Suprapubic skin (tissue), 4 donors: ENCODE data around the gene KRTAP9-4.
"Not testable (repeated sequence)": the region's sequence is repeated elsewhere in the genome, so short reads cannot be mapped to it uniquely, and the experiment has no call there.

Experiments used
- CTCF ChIP-seq, 2 donors: fragments of 200-600 bp in 1 of 2; fragments of 450-650 bp in 1 of 2; sonication (generic) in 1 of 2; IDR thresholded peaks; one replicate each; pipeline ENCODE4 v1.5.1; 2016 to 2019; ENCODE audit warnings: antibody characterized with exemption in 2 of 2, mild to moderate bottlenecking in 1 of 2, moderate library complexity in 1 of 2
- EP300 ChIP-seq: sonication (generic); formaldehyde crosslinking; IDR thresholded peaks from one replicate; pipeline ENCODE4 v1.6.1; 2017; ENCODE audit warnings: antibody characterized with exemption
- POLR2A ChIP-seq, 2 donors: fragments of 450-650 bp; IDR thresholded peaks; one replicate each; pipeline ENCODE4 v1.6.1; 2017; ENCODE audit warnings: antibody characterized with exemption in 2 of 2, mild to moderate bottlenecking in 2 of 2, moderate library complexity in 2 of 2
- POLR2AphosphoS5 ChIP-seq, 3 donors: sonication (generic); formaldehyde crosslinking; IDR thresholded peaks; one replicate each; pipeline ENCODE4 v1.6.1; 2017; ENCODE audit warnings: antibody characterized with exemption in 3 of 3

GRCh38 chr17:41237949-41238437 lies 11.5 kb upstream of the KRTAP9-4 start, which contains the start of gene KRTAP9-8:
- TF ChIP-seq EP300; POLR2A (IDR thresholded peaks at IDR 0.05); CTCF (IDR thresholded peaks at IDR 0.05); POLR2AphosphoS5 (IDR thresholded peaks at IDR 0.05): not testable (repeated sequence)
